ENCODE measurements around the gene EYA4. TPM values are rescaled to one million over a fixed set of nuclear protein-coding genes. Genes with fewer than 3 reads are reported as not detected.
A peak's percentile ranks its signal among the peaks of the same experiment; 100 is the strongest.
"Not testable (repeated sequence)": the region's sequence is repeated elsewhere in the genome, so short reads cannot be mapped to it uniquely, and the experiment has no call there.

Gene EYA4
- total RNA-seq, 2 donors from 2014 or later: 7.2 to 8.5 TPM

DNA sequence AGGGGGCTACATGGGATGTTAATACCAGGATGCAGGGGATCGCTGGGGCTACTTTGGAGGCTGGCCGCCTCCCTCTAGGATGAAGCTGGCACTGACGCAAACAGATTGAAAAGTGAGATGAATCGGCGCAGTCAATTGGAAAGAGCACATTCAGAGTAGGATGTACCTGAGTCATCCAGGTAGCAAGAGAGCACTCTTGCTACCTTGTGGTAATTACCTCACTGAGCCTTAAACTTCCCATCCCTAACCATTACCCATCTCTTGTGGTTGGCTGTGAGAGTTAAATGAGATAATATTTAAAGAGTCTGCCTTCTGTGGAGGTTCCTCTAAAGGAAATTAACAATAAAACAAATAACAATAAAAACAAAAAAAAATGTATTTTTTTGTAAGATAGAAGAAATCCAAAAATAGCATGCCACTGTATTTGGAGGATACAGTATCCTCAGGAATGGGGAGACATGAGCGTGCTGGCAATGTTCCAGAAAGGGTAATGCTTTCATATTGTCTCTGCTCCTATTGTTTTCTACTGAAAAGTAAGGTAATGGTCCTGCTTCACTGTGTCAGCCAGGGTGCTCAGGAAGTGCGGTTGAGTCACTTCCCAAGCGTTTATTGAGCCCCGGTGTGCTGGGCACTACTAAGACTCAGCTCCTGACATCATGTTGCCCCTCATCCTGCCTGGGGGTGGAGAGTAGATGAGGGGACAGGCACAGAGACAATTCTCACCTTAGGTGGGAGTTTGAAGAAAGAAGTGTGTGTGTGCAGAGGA, 301.1 kb downstream of the EYA4 start:
- DNase-seq: no peak
- intact Hi-C loops (cut with DNase I): no loop called here
- ATAC-seq: no peak

GRCh38 chr6:133544419-133544818, 303.3 kb downstream of the EYA4 start:
- intact Hi-C loops (cut with DNase I): no loop called here
- ATAC-seq (no peak), DNase-seq (no peak)

- intact Hi-C loops (cut with DNase I): no loop called here
- ATAC-seq (no peak), DNase-seq (no peak)
Measured at GRCh38 chr6:133546098-133546497, 304.9 kb downstream of the EYA4 start.

GRCh38 chr6:133547136-133547535, 306.0 kb downstream of the EYA4 start:
- DNase-seq (no peak), ATAC-seq (no peak)
- intact Hi-C loops (cut with DNase I): no loop called here

DNA sequence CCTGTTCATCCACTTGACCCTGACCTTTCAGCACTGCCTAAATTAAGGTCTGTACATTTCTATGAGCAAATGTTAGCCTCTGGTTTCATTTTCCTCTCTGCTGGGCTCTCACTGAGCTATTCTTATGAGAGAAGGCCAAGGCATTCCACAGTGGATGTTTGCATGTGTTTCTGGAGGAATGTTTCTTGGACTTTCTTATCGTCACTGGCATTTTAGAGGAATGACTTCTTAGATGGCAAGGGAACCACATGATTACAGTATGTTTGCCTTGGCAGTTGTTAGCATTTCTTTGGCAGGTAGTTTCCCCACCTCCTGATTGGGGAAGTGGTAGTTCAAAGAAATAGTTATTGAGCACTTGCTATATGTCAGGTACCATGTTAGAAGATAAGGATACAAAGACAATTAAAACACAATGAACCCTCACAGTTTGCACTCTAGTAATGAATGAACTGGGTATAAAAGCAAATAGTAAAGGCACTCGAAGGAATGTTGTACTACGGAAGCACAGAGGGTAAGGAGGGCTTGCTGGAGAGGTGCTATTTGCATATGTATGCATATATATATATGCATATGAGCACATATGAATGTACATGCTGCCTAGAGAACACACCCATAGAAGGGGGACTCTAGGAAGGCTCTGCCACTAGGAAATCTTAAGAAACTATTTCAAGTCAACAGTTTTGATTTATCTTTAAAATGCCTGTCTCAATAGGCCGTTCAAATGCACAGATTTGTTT, 307.4 kb downstream of the EYA4 start:
- ATAC-seq: no peak
- intact Hi-C loops (cut with DNase I): no loop called here

DNA sequence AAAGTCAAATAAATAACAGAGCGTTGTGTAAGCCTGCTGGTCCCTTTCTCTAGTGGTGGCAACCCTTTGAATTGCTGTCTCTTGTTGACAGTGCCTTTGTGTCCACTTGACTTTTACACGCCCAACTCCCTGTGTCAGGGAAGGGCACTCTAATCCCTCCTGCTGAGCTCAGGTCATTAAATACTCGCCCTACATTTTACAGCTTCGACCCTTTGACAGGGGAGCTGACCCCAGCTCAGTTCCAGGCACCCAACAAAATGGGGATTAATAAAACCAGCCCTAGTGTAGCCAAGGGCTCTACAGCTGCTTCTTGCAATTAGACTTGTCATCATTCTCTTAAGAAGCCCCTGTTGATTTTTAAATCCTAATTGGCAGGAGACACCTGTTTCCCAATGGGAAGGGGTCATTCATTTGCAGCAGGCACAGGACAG, 308.2 kb downstream of the EYA4 start:
- DNase-seq: no peak
- intact Hi-C loops (cut with DNase I): no loop called here
- no peak for ATAC-seq

More for the DNA sequence above, 307.4 kb downstream of the EYA4 start:
- DNase-seq: no peak

DNA sequence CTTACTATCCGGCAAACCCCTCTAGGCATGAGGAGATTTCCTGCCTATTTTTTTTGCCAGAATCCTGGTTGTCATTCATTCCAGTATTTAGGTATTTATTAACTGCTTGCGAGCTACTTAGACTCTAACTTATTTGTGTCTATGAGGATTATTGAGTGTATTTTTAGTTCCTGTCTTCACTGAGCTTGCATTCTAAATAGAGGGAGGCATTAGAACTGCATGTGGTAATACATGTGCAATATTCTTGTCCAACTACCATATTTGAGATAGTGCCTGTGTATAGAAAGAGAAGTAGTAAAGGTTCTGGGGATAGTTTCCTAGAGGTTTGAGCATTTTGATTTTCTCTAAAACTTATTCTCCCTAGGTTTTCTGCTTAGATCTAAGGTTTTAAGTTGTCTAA, 308.9 kb downstream of the EYA4 start:
- ATAC-seq (no peak), DNase-seq (no peak)
- intact Hi-C loops (cut with DNase I): loop anchor here (5.0 to 10.0 kb wide), 4 partner anchors 585 to 1015 kb away; partner anchors contain the start of gene TAAR9 (in 1 of the 2)

GRCh38 chr6:133551436-133551835, 310.3 kb downstream of the EYA4 start:
- peak in 1 of 2 donors; percentile 6 for ATAC-seq
- no peak for DNase-seq
- intact Hi-C loops (cut with DNase I): loop anchor here (5.0 to 10.0 kb wide), 4 partner anchors 587 to 1017 kb away; partner anchors contain the start of gene TAAR9 (in 1 of the 2)

- intact Hi-C loops (cut with DNase I): loop anchor here (5.0 to 10.0 kb wide), 4 partner anchors 587 to 1017 kb away; partner anchors contain the start of gene TAAR9 (in 1 of the 2)
- DNase-seq (peak; percentile 44), ATAC-seq (peak; percentile 69 to 96)
Measured at GRCh38 chr6:133551847-133552341, 310.7 kb downstream of the EYA4 start.

- DNase-seq (peak; percentile 37), ATAC-seq (peak; percentile 48 to 59)
- intact Hi-C loops (cut with DNase I): loop anchor here (5.0 to 10.0 kb wide), 4 partner anchors 589 to 1019 kb away; partner anchors contain the start of gene TAAR9 (in 1 of the 2)
Measured at GRCh38 chr6:133553652-133554051, 312.5 kb downstream of the EYA4 start.

DNA sequence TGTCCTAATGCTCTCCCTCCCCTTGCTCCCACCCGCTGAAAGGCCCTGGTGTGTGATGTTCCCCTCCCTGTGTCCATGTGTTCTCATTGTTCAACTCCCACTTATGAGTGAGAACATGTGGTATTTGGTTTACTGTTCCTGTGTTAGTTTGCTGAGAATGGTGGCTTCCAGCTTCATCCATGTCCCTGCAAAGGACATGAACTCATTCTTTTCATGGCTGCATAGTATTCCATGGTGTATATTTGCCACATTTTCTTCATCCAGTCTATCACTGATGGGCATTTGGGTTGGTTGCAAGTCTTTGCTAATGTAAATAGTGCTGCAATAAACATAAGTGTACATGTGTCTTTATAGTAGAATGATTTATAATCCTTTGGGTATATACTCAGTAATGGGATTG, 313.0 kb downstream of the EYA4 start:
- not testable (repeated sequence) for DNase-seq, ATAC-seq
- intact Hi-C loops (cut with DNase I): loop anchor here (5.0 to 10.0 kb wide), 4 partner anchors 589 to 1019 kb away; partner anchors contain the start of gene TAAR9 (in 1 of the 2)

DNA sequence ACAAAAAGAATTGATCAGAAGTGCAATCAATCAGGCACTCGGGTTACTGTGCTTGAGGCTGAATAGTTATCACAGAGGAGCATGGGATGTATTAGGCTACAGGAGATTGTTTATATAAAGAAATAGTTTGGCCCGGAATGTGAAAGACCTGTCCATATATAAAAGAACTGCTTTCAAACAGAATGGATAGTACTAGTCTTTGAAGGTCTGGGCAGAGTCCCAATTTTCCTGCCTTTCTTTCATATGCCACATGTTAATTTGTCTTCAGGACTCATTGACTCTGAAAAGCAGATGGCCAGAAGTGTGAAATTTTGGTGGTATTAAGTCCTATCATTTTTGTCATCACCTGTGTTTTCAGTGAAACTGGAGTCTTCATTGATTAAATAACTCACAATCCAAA, 314.5 kb downstream of the EYA4 start:
- ATAC-seq (no peak), DNase-seq (no peak)
- intact Hi-C loops (cut with DNase I): loop anchor here (10.0 kb wide), 3 partner anchors 591 to 1021 kb away; partner anchors contain the start of gene TAAR9 (in 1 of the 2)

- ATAC-seq (no peak), DNase-seq (no peak)
- intact Hi-C loops (cut with DNase I): loop anchor here (10.0 kb wide), 4 partner anchors 525 to 1025 kb away; partner anchors contain the start of gene TAAR9 (in 1 of the 2)
Measured at GRCh38 chr6:133559926-133560325, 318.8 kb downstream of the EYA4 start.

DNA sequence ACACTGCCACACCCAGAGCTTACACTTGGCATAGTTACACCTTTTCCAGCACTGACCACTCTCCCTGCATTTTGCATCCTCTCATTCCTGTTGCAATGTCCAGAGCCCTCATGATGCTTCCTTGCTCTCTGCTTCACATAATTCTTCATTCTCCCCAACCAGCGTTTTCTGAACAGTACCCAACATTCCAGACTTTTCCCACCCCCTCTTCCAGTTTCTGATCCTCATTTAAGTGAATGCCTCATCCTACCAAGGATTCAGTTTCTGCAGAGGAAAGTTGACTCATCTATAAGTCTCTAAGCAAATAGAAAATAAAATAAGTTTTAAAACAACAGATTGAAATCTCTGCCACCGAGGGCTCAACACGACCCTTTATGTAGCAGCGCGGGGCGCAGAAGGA, 326.5 kb downstream of the EYA4 start:
- ATAC-seq: no peak
- intact Hi-C loops (cut with DNase I): loop anchor here (2.0 to 10.0 kb wide), 3 partner anchors 349 to 530 kb away; no protein-coding TSS in a partner anchor

GRCh38 chr6:133568970-133569889, 328.1 kb downstream of the EYA4 start:
- ATAC-seq: peak; percentile 86 to 95
- peak; percentile 33 for DNase-seq
- intact Hi-C loops (cut with DNase I): loop anchor here (2.0 to 10.0 kb wide), 3 partner anchors 348 to 528 kb away; no protein-coding TSS in a partner anchor

More for the DNA sequence above, 326.5 kb downstream of the EYA4 start:
- no peak for DNase-seq

GRCh38 chr6:133571681-133572080, 330.5 kb downstream of the EYA4 start:
- no peak for DNase-seq
- ATAC-seq: no peak
- intact Hi-C loops (cut with DNase I): no loop called here

GRCh38 chr6:133577851-133578250, 336.7 kb downstream of the EYA4 start:
- no peak for ATAC-seq
- DNase-seq: no peak
- intact Hi-C loops (cut with DNase I): no loop called here
